OCI-LY3 (cell line): ENCODE data around the gene EFNA2.

Source experiments
- EZH2phosphoT487 ChIP-seq: fragments of 200-600 bp; shearing (Covaris generic); IDR thresholded peaks from 2 replicates; pipeline ENCODE4 v1.6.1; 2018; ENCODE audit warnings: antibody characterized with exemption, mixed run types, low read depth
- TF ChIP-seq, protein P1 (sequence below): fragments of 200-600, 300-600 bp; sonication (generic); IDR thresholded peaks from 2 replicates; pipeline ENCODE4 v1.5.1; 2014; ENCODE audit warnings: antibody characterized with exemption, low read length, low read depth

DNA sequence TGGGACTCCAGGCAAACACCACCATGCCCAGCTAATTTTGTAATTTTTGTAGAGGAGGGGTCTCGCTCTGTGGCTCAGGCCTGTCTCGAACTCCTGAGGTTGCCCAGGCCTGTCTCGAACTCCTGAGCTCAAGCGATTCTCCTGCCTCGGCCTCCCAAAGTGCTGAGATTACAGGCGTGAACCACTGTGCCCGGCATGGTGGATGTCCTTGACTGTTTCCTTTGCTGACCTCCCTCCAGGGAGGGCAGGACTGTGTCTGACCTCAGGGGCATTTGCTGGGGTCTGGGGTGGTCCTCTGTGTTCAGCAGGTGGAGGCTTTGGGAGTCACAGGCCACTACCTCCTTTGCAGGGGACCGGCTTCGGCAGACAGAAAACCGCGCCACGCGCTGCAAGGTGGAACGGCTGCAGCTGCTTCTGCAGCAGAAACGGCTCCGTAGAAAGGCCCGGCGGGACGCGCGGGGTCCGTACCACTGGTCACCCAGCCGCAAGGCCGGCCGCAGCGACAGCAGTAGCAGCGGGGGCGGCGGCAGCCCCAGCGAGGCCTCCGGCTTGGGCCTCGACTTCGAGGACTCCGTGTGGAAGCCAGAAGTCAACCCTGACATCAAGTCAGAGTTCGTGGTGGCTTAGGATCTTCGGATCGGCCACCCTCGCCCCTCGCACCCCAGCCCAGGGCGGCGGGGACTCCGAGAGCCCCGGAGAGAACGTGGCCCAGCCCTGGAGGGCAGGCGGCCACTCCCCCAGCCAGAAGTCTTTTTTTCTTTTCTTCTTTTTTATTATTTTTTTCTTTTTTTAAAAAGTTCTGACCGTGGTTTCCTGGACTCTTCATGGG is 28.8 kb upstream of the EFNA2 start:
- TF ChIP-seq, protein P1, sequence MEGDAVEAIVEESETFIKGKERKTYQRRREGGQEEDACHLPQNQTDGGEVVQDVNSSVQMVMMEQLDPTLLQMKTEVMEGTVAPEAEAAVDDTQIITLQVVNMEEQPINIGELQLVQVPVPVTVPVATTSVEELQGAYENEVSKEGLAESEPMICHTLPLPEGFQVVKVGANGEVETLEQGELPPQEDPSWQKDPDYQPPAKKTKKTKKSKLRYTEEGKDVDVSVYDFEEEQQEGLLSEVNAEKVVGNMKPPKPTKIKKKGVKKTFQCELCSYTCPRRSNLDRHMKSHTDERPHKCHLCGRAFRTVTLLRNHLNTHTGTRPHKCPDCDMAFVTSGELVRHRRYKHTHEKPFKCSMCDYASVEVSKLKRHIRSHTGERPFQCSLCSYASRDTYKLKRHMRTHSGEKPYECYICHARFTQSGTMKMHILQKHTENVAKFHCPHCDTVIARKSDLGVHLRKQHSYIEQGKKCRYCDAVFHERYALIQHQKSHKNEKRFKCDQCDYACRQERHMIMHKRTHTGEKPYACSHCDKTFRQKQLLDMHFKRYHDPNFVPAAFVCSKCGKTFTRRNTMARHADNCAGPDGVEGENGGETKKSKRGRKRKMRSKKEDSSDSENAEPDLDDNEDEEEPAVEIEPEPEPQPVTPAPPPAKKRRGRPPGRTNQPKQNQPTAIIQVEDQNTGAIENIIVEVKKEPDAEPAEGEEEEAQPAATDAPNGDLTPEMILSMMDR: no peak
- TF ChIP-seq EZH2phosphoT487: no peak
